ENCODE measurements around the gene TULP4. TPM values are rescaled to one million over a fixed set of nuclear protein-coding genes. Genes with fewer than 3 reads are reported as not detected.

Gene TULP4
- total and polyA plus RNA-seq, 2 of the 8 experiments (the other 6 are each of a cell fraction or from before 2014, with no cell fraction given) = 7.7 to 51.6 TPM

- Histone ChIP-seq H3K79me1 (ENCODE audit: low read depth, low read length) (peaks cover under 1% of the 10 kb centered on the region), H3K4me2 (ENCODE audit: insufficient read depth in 1 of 2, low read depth in 2 of 2, low read length in 2 of 2) (no peak overlapping the region), H3K4me1 (replicated peaks in 1 of 4; ENCODE audit: control insufficient read depth in 3 of 4, insufficient read depth in 4 of 4, low read length in 3 of 4) (peaks cover under 1 to 4% (median 2%) of the 10 kb centered on the region in 4 experiments; a peak in 5 of 7 replicates), H3K79me2 (ENCODE audit: control insufficient read depth in 1 of 2, insufficient read depth in 2 of 2, low read length in 2 of 2) (peaks cover 0 to 6% of the 10 kb centered on the region in 2 experiments; a peak in 2 of 4 replicates), H3K18ac (ENCODE audit: extremely low read depth, low read length) (no peak overlapping the region), H4K8ac (ENCODE audit: extremely low read depth, insufficient read depth, low read length) (no peak overlapping the region), H3K14ac (ENCODE audit: insufficient read length) (no peak overlapping the region), H3K56ac (replicated peaks; ENCODE audit: insufficient read length, low read depth, low read length) (no peak overlapping the region), H2BK12ac (ENCODE audit: low read depth, low read length) (no peak overlapping the region), H3K4me3 (ENCODE audit: extremely low read depth in 1 of 4, insufficient read depth in 2 of 4, low read depth in 3 of 4, low read length in 4 of 4) (no peak overlapping the region), H3K27ac (ENCODE audit: low read depth, low read length) (no peak overlapping the region), H3K27me3 (replicated peaks in 1 of 4; ENCODE audit: control insufficient read depth in 3 of 4, extremely low read depth in 1 of 4, insufficient read depth in 3 of 4, low read length in 3 of 4) (no peaks in the 10 kb centered on the region), H2AK5ac (ENCODE audit: low read depth, low read length) (no peak overlapping the region), H4K91ac (replicated peaks; ENCODE audit: insufficient read length, low read length) (no peak overlapping the region), H3K23ac (ENCODE audit: insufficient read length) (no peak overlapping the region), H2BK15ac (ENCODE audit: low read length) (no peak overlapping the region), H3K9ac (replicated peaks in 1 of 4; ENCODE audit: extremely low read depth in 1 of 4, low read depth in 3 of 4, low read length in 3 of 4) (no peak overlapping the region), H2BK120ac (replicated peaks; ENCODE audit: low read depth, low read length) (no peak overlapping the region), H2BK20ac (ENCODE audit: low read length) (no peak overlapping the region), H3K36me3 (ENCODE audit: control insufficient read depth in 2 of 4, insufficient read depth in 4 of 4, low read length in 3 of 4) (no peaks in the 10 kb centered on the region), H3K4ac (replicated peaks; ENCODE audit: insufficient read length, low read depth, low read length) (no peak overlapping the region), H2AFZ (ENCODE audit: low read length) (no peak overlapping the region), H4K5ac (ENCODE audit: insufficient read length, low read depth, low read length) (no peak overlapping the region), H4K20me1 (replicated peaks in 1 of 2; ENCODE audit: control insufficient read depth in 1 of 2, insufficient read depth in 2 of 2, low read length in 2 of 2) (peaks cover 1 to 2% of the 10 kb centered on the region in 2 experiments), H3K23me2 (ENCODE audit: low read depth, low read length) (peaks cover 3% of the 10 kb centered on the region; the same call in 1 of the 2 replicates), H3K9me3 (ENCODE audit: insufficient read depth in 2 of 2, low read depth in 1 of 2, low read length in 1 of 2) (no peaks in the 10 kb centered on the region), H2BK5ac (ENCODE audit: low read depth, low read length) (no peak overlapping the region)
- ChIA-PET CTCF (ENCODE audit: partially characterized antibody) (interaction anchor here (0.7 to 1.2 kb wide), 2 partner anchors 13 to 47 kb away, joined by 3 read pairs; no protein-coding TSS in a partner anchor), POLR2A (ENCODE audit: partially characterized antibody) (interaction anchor here (1.8 kb wide), 1 partner anchor 16 kb away, joined by 7 read pairs; no protein-coding TSS in a partner anchor)
- 85% methylated on average over 7 of the region's 7 CpGs; no CpG with 5 or more reads in 1 of the 2 experiments for WGBS, 2 experiments (ENCODE audit: extremely low coverage in 1 of 2, insufficient coverage in 1 of 2, insufficient read length in 1 of 2, insufficient replicate concordance in 2 of 2, low coverage in 1 of 2, low lambda C conversion rate in 2 of 2, missing lambda C conversion rate in 1 of 2)
- TF ChIP-seq SP4 (IDR thresholded peaks at IDR 0.05; ENCODE audit: low read length) = no peak
- TF ChIP-seq ATF3 (IDR thresholded peaks at IDR 0.05; ENCODE audit: insufficient read depth, low read depth, low read length) = no peak
- no peak for TF ChIP-seq SUZ12 (IDR thresholded peaks at IDR 0.05; ENCODE audit: low read length)
- no peak for TF ChIP-seq BACH1 (IDR thresholded peaks at IDR 0.05; ENCODE audit: low read length)
- no peak for TF ChIP-seq CHD2 (IDR thresholded peaks at IDR 0.05; ENCODE audit: low read length)
- TF ChIP-seq JUND (IDR thresholded peaks at IDR 0.05; ENCODE audit: low read length) = no peak
- TF ChIP-seq KDM4A (IDR thresholded peaks at IDR 0.05; ENCODE audit: low read depth, low read length, severe bottlenecking) = no peak
- no peak for TF ChIP-seq KDM1A (IDR thresholded peaks at IDR 0.05; ENCODE audit: borderline replicate concordance, low read length)
- TF ChIP-seq TCF12 (IDR thresholded peaks at IDR 0.05; ENCODE audit: low read depth, low read length) = no peak
- TF ChIP-seq MAFK (IDR thresholded peaks at IDR 0.05; ENCODE audit: low read depth, low read length) = no peak
- FAIRE-seq (no peak), DNase-seq (ENCODE audit: low read depth in 1 of 2, low spot score in 2 of 2) (no peak)
Observed at GRCh38 chr6:158556113-158556512, 243.8 kb downstream of the TULP4 start.
